Activated T-helper 1 cell treated with anti-CD3 and anti-CD28 coated beads, Interleukin-2, amount 50 U/mL, for 16 hours (primary cell): ENCODE data around the gene LRRC39.
"Not testable (repeated sequence)": the region's sequence is repeated elsewhere in the genome, so short reads cannot be mapped to it uniquely, and the experiment has no call there.

Experiments used
- DNase-seq, 2 donors: peaks; one replicate each; pipeline ENCODE4 v3.0.0-alpha.2; 2020; ENCODE audit warnings: low read depth in 1 of 2, low spot score in 1 of 2

LRRC39 gene

GRCh38 chr1:100178091-100178490 is at the start of gene LRRC39:
LRRC39 (minus strand) TSS chr1:100178256; CDS start chr1:100168516, 9,740 bp downstream.
- no peak for DNase-seq

- DNase-seq, result no peak
These were observed 44.4 kb upstream of the LRRC39 start for GRCh38 chr1:100222428-100222827.

- no peak for DNase-seq
These were observed 41.8 kb upstream of the LRRC39 start for GRCh38 chr1:100219883-100220282.

- DNase-seq, result no peak
These were observed 41.4 kb upstream of the LRRC39 start for GRCh38 chr1:100219457-100219856.

GRCh38 chr1:100217834-100218233 is 39.8 kb upstream of the LRRC39 start:
- no peak for DNase-seq

GRCh38 chr1:100215101-100215500 is 37.0 kb upstream of the LRRC39 start:
- no peak for DNase-seq

- DNase-seq, result no peak
These were observed 35.1 kb upstream of the LRRC39 start for GRCh38 chr1:100213141-100213540.

- no peak for DNase-seq
These were observed 28.2 kb upstream of the LRRC39 start for GRCh38 chr1:100206301-100206700.

- DNase-seq, result not testable (repeated sequence)
These were observed 27.5 kb upstream of the LRRC39 start for GRCh38 chr1:100205593-100205992.

- not testable (repeated sequence) for DNase-seq
These were observed 27.0 kb upstream of the LRRC39 start for GRCh38 chr1:100205103-100205502.

- not testable (repeated sequence) for DNase-seq
These were observed 24.6 kb upstream of the LRRC39 start for GRCh38 chr1:100202703-100203102.

- not testable (repeated sequence) for DNase-seq
These were observed 22.0 kb upstream of the LRRC39 start for GRCh38 chr1:100200060-100200459.

GRCh38 chr1:100198596-100198995 is 20.5 kb upstream of the LRRC39 start:
- no peak for DNase-seq

- no peak for DNase-seq
These were observed 10.6 kb upstream of the LRRC39 start for GRCh38 chr1:100188617-100189016.

- DNase-seq, result no peak
These were observed 9.9 kb upstream of the LRRC39 start for GRCh38 chr1:100187912-100188311.

GRCh38 chr1:100184536-100184935 is 6.5 kb upstream of the LRRC39 start:
- no peak for DNase-seq

- DNase-seq, result no peak
These were observed 5.3 kb upstream of the LRRC39 start for GRCh38 chr1:100183370-100183769.

- DNase-seq, result no peak
These were observed 588 bp downstream of the LRRC39 start for GRCh38 chr1:100177295-100178041.

- no peak for DNase-seq
These were observed 10.0 kb downstream of the LRRC39 start for GRCh38 chr1:100168051-100168450.

- no peak for DNase-seq
These were observed 13.4 kb downstream of the LRRC39 start for GRCh38 chr1:100164702-100165101.

GRCh38 chr1:100164216-100164615 is 13.8 kb downstream of the LRRC39 start:
- DNase-seq, result no peak

GRCh38 chr1:100162881-100163280 is 15.2 kb downstream of the LRRC39 start:
- DNase-seq, result no peak

GRCh38 chr1:100152271-100152670 is 25.8 kb downstream of the LRRC39 start:
- DNase-seq, result no peak
